C4-2B (cell line): ENCODE measurements around the gene CNGA1.
A peak's percentile ranks its signal among the peaks of the same experiment; 100 is the strongest.

Source experiments
- H3K27ac ChIP-seq: fragments of 450-650 bp; 2 replicates; pipeline ENCODE4 v1.5.1; 2017
- CTCF ChIP-seq: fragments of 450-650 bp; conservative IDR thresholded peaks from 2 replicates; pipeline ENCODE4 v1.5.1; 2017; ENCODE audit warnings: mild to moderate bottlenecking
- ZFX ChIP-seq: fragments of 450-650 bp; IDR thresholded peaks from 2 replicates; pipeline ENCODE4 v1.6.1; 2017

Gene CNGA1

GRCh38 chr4:47968847-47969246 lies 47.6 kb downstream of the CNGA1 start:
- no peak overlapping the region for H3K27ac ChIP-seq
- TF ChIP-seq ZFX (no peak), CTCF (no peak)

- TF ChIP-seq CTCF (no peak), ZFX (no peak)
- no peak overlapping the region for H3K27ac ChIP-seq
Measured at GRCh38 chr4:47954677-47955076, 61.8 kb downstream of the CNGA1 start.

GRCh38 chr4:47954245-47954644 lies 62.2 kb downstream of the CNGA1 start:
- TF ChIP-seq ZFX (no peak), CTCF (no peak)
- no peak overlapping the region for H3K27ac ChIP-seq

- H3K27ac ChIP-seq: no peak overlapping the region
- peak; percentile 19; the same call in 1 of the 2 replicates for TF ChIP-seq CTCF
- no peak for TF ChIP-seq ZFX
Measured at GRCh38 chr4:47945930-47946726, 70.4 kb downstream of the CNGA1 start.

- TF ChIP-seq CTCF (no peak), ZFX (no peak)
Measured at GRCh38 chr4:47942081-47942819, 74.2 kb downstream of the CNGA1 start.

GRCh38 chr4:47939456-47939855 lies 77.0 kb downstream of the CNGA1 start:
- no peak overlapping the region for H3K27ac ChIP-seq
- TF ChIP-seq CTCF: no peak
- no peak for TF ChIP-seq ZFX

More at GRCh38 chr4:47942081-47942819, 74.2 kb downstream of the CNGA1 start:
- H3K27ac ChIP-seq: no peak overlapping the region

GRCh38 chr4:47936336-47936735 lies 80.1 kb downstream of the CNGA1 start:
- TF ChIP-seq ZFX: no peak
- no peak for TF ChIP-seq CTCF

More at GRCh38 chr4:47936336-47936735, 80.1 kb downstream of the CNGA1 start:
- no peak overlapping the region for H3K27ac ChIP-seq
